Stimulated activated CD8-positive, alpha-beta memory T cell treated with anti-CD3 and anti-CD28 coated beads, Interleukin-4, amount 100 ng/mL, for 4 hours (primary cell): ENCODE results near the gene WDR13.
"Not testable (repeated sequence)": the region's sequence is repeated elsewhere in the genome, so short reads cannot be mapped to it uniquely, and the experiment has no call there.

ENCODE experiments used
- DNase-seq, 2 donors: peaks; one replicate each; pipeline ENCODE4 v3.0.0-alpha.2; 2020; ENCODE audit warnings: low read depth in 2 of 2, low spot score in 1 of 2

The WDR13 gene

DNA sequence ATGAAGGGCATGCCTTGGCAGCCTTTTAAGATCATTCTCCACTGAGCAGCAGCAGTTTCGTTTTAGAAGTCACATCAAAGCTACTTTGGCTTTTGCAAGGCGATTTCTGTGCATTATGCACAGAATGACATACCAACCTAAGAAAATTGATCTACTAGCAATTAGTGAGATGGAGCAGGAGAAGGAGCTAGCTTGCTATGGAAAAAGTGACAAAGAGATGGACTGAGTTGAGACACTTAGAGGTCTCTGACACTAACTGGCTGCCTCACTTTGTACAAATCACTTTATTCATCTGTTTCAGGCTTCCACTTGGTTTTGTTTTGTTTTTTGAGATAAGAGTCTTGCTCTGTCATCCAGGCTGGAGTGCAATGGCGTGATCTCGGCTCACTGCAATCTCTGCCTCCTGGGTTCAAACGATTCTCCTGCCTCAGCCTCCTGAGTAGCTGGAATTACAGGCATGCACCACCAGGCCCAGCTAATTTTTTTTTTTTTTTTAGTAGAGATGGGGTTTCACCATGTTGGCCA, 54.8 kb downstream of the WDR13 start:
- not testable (repeated sequence) for DNase-seq

DNA sequence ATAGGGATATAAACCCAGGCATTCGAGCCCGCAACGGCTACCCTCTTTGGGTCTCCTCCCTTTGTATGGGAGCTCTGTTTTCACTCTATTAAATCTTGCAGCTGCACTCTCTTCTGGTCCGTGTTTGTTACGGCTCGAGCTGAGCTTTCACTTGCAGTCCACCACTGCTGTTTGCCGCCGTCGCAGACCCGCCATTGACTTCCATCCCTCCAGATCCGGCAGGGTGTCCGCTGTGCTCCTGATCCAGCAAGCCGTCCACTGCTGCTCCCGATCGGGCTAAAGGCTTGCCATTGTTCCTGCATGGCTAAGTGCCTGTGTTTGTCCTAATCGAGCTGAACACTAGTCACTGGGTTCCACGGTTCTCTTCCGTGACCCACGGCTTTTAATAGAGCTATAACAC, 57.5 kb downstream of the WDR13 start:
- not testable (repeated sequence) for DNase-seq
